Adrenal gland (tissue), 12 donors: ENCODE data around the gene CADPS. TPM values are rescaled to one million over a fixed set of nuclear protein-coding genes. Genes with fewer than 3 reads are reported as not detected.

Source experiments
- DNase-seq, 7 donors: peaks; one replicate each; pipeline ENCODE4 v3.0.0-alpha.2; 2019 to 2020
- H3K27ac ChIP-seq, 5 donors: fragments of 200-600 bp; sonication (generic) in 4 of 5; 1 replicate in 3 of 5; 2 replicates in 2 of 5; pipeline versions ENCODE4 v1.5.1 to v1.8.0; 2016 to 2020; ENCODE audit warnings: mild to moderate bottlenecking in 1 of 5
- H3K27me3 ChIP-seq: fragments of 200-600 bp; 2 replicates; pipeline ENCODE4 v1.8.0; 2021
- H3K36me3 ChIP-seq, 2 donors: fragments of 200-600 bp; replicated peaks in 1 of 2; 1 replicate in 1 of 2; 2 replicates in 1 of 2; pipeline versions ENCODE4 v1.5.1 to v1.8.0; 2018 to 2022
- H3K4me1 ChIP-seq, 2 donors: fragments of 200-600 bp; replicated peaks in 1 of 2; 1 replicate in 1 of 2; 2 replicates in 1 of 2; pipeline versions ENCODE4 v1.5.1 to v1.8.0; 2018 to 2021
- H3K4me3 ChIP-seq, 4 donors: fragments of 200-600 bp; sonication (generic) in 3 of 4; one replicate each; pipeline ENCODE4 v1.5.1; 2016 to 2018
- H3K9me3 ChIP-seq, 3 donors: fragments of 200-600 bp; sonication (generic) in 1 of 3; replicated peaks in 1 of 3; 1 replicate in 2 of 3; 2 replicates in 1 of 3; pipeline versions ENCODE4 v1.5.1 to v1.8.0; 2016 to 2021
- POLR2A ChIP-seq, 2 donors: fragments of 450-650 bp; IDR thresholded peaks; one replicate each; pipeline ENCODE4 v1.6.1; 2017; ENCODE audit warnings: antibody characterized with exemption in 2 of 2, mild to moderate bottlenecking in 2 of 2, moderate library complexity in 1 of 2
- WGBS, 4 donors: extraction: QIAGEN DNeasy Blood & Tissue Kit in 2 of 4; methylation state at CpG; one replicate each; pipeline versions ENCODE4 v1.1.5 to v1.1.7; 2013 to 2017; 5-methylcytosine and 5-hydroxymethylcytosine counted together
- intact Hi-C, 2 donors: fragments of 100-400 bp; cut with DNase I; formaldehyde crosslinking; loops; one replicate each; pipeline versions ENCODE4 v1.14.1 to v1.15.0; 2022 to 2023
- polyA plus RNA-seq, 3 donors: library from polyadenylated mRNA; stranded (reverse); fragments of 200-250 nt in 2 of 3; fragments of 350-450 nt in 1 of 3; fragmentation: Illumina TruSeq in 1 of 3; extraction: RNeasy Lipid Tissue Mini Kit (QIAGEN cat#74804) in 1 of 3; gene quantifications; one replicate each; pipeline ENCODE4 v1.2.3, GENCODE V29; 2013 to 2014
- total RNA-seq, 9 donors: library from RNA; depleted of rRNA in 4 of 9; stranded (reverse); fragments of >200 nt in 4 of 9; fragments of 120-200 nt in 1 of 9; fragmentation: NEBNext Ultra II Directional in 1 of 9; extraction: Animal tissue kit (Norgen Biotek cat#: 25700) in 1 of 9; gene quantifications; one replicate each; pipeline versions ENCODE4 v1.1.0 to v1.2.4, GENCODE V29; 2013 to 2023
- TF ChIP-seq, protein P1 (sequence below), 6 experiments: fragments of 450-650 bp in 4 of 6; fragments of 200-600 bp in 2 of 6; sonication (generic) in 1 of 6; IDR thresholded peaks; 1 replicate in 5 of 6; 2 replicates in 1 of 6; pipeline versions ENCODE4 v1.5.1 to v1.8.0; 2016 to 2021; ENCODE audit warnings: antibody characterized with exemption in 6 of 6, mild to moderate bottlenecking in 2 of 6, moderate library complexity in 1 of 6
- donor health status: healthy with polysubstance abuse.
- donor health status: Bipolar disorder and iron deficiency.
- donor health status: DM: yes; HTN: yes; CAD: no.
- donor health status: DM: no; HTN: no; CAD: no.
- donor health status: DM: no; HTN: no; CAD: no.
- donor health status: DM: yes; HTN: yes; CAD: no.

Gene CADPS
- total and polyA plus RNA-seq, 12 donors = 0.24 to 36.5 (median 11.2) TPM; not detected in 2

- DNase-seq = no peak
- intact Hi-C loops = no loop called here
Measured at GRCh38 chr3:62403765-62404164, 471.5 kb downstream of the CADPS start.

GRCh38 chr3:62392626-62393292 lies 482.5 kb downstream of the CADPS start:
- intact Hi-C loops = no loop called here
- Histone ChIP-seq H3K4me3 (no peak overlapping the region), H3K4me1 (peaks cover 0 to 7% of the 10 kb centered on the region in 2 donors), H3K9me3 (no peaks in the 10 kb centered on the region), H3K27ac (no peak overlapping the region), H3K27me3 (peaks cover 2% of the 10 kb centered on the region), H3K36me3 (no peaks in the 10 kb centered on the region)
- no peak for TF ChIP-seq POLR2A (IDR thresholded peaks at IDR 0.05)
- TF ChIP-seq, protein P1, sequence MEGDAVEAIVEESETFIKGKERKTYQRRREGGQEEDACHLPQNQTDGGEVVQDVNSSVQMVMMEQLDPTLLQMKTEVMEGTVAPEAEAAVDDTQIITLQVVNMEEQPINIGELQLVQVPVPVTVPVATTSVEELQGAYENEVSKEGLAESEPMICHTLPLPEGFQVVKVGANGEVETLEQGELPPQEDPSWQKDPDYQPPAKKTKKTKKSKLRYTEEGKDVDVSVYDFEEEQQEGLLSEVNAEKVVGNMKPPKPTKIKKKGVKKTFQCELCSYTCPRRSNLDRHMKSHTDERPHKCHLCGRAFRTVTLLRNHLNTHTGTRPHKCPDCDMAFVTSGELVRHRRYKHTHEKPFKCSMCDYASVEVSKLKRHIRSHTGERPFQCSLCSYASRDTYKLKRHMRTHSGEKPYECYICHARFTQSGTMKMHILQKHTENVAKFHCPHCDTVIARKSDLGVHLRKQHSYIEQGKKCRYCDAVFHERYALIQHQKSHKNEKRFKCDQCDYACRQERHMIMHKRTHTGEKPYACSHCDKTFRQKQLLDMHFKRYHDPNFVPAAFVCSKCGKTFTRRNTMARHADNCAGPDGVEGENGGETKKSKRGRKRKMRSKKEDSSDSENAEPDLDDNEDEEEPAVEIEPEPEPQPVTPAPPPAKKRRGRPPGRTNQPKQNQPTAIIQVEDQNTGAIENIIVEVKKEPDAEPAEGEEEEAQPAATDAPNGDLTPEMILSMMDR (IDR thresholded peaks at IDR 0.05) = no peak
- peak in 3 of 7 donors; percentile 25 to 57 (median 55) for DNase-seq
- WGBS, 4 donors = 15 to 31% (median 21%) methylated on average over 5 of the region's 5 CpGs

More at GRCh38 chr3:62403765-62404164, 471.5 kb downstream of the CADPS start:
- WGBS, 4 donors = 77 to 85% (median 79%) methylated on average over 3 of the region's 3 CpGs
- H3K9me3 ChIP-seq = no peaks in the 10 kb centered on the region
- no peaks in the 10 kb centered on the region for H3K4me1 ChIP-seq
- no peaks in the 10 kb centered on the region for H3K36me3 ChIP-seq
- H3K27ac ChIP-seq = no peak overlapping the region
- H3K4me3 ChIP-seq = no peak overlapping the region
- H3K27me3 ChIP-seq = no peaks in the 10 kb centered on the region
- TF ChIP-seq, protein P1 (IDR thresholded peaks at IDR 0.05) = no peak
- no peak for TF ChIP-seq POLR2A (IDR thresholded peaks at IDR 0.05)

GRCh38 chr3:62387251-62387650 lies 488.0 kb downstream of the CADPS start:
- TF ChIP-seq POLR2A (IDR thresholded peaks at IDR 0.05) = no peak
- TF ChIP-seq, protein P1 (IDR thresholded peaks at IDR 0.05) = no peak
- peaks cover 0 to under 1% of the 10 kb centered on the region in 2 donors for H3K4me1 ChIP-seq
- no peak for DNase-seq
- no peak overlapping the region for H3K27ac ChIP-seq
- no peaks in the 10 kb centered on the region for H3K9me3 ChIP-seq
- intact Hi-C loops = no loop called here
- WGBS, 4 donors = 78 to 86% (median 81%) methylated on average over 3 of the region's 3 CpGs
- no peak overlapping the region for H3K4me3 ChIP-seq
- H3K27me3 ChIP-seq = peaks cover 7% of the 10 kb centered on the region
- H3K36me3 ChIP-seq = no peaks in the 10 kb centered on the region

GRCh38 chr3:62379321-62379798 lies 495.9 kb downstream of the CADPS start:
- H3K4me3 ChIP-seq = no peak overlapping the region
- DNase-seq = no peak
- no peaks in the 10 kb centered on the region for H3K4me1 ChIP-seq
- TF ChIP-seq, protein P1 (IDR thresholded peaks at IDR 0.05) = no peak
- TF ChIP-seq POLR2A (IDR thresholded peaks at IDR 0.05) = no peak
- 3% methylated on average over 18 to 21 of the region's 21 CpGs for WGBS, 4 donors
- H3K27me3 ChIP-seq = peaks cover 69% of the 10 kb centered on the region
- no peaks in the 10 kb centered on the region for H3K36me3 ChIP-seq
- H3K27ac ChIP-seq = no peak overlapping the region
- intact Hi-C loops = no loop called here
- no peaks in the 10 kb centered on the region for H3K9me3 ChIP-seq
